Measurements from ENCODE around the gene SOD2.

GRCh38 chr6:159654483-159655098 lies 38.5 kb downstream of the SOD2 start:
- TF ChIP-seq CTCF (IDR thresholded peaks at IDR 0.05): peak; percentile 78
- no peak for TF ChIP-seq NRF1 (IDR thresholded peaks at IDR 0.05; ENCODE audit: low read depth, low read length)
- no peak for TF ChIP-seq TAF1 (IDR thresholded peaks at IDR 0.05; ENCODE audit: borderline replicate concordance, low read depth, low read length)
- TF ChIP-seq MAX (IDR thresholded peaks at IDR 0.05; ENCODE audit: low read depth): no peak
- TF ChIP-seq EZH2phosphoT487 (IDR thresholded peaks at IDR 0.05; ENCODE audit: borderline replicate concordance, low read depth): no peak
- no peak for TF ChIP-seq RXRA (IDR thresholded peaks at IDR 0.05; ENCODE audit: borderline replicate concordance, low read depth)
- TF ChIP-seq GATA2 (CRISPR knock-in tag; IDR thresholded peaks at IDR 0.05): no peak
- TF ChIP-seq USF1 (IDR thresholded peaks at IDR 0.05; ENCODE audit: borderline replicate concordance, low read depth): no peak
- TF ChIP-seq REST (IDR thresholded peaks at IDR 0.05; ENCODE audit: low read depth, low read length): no peak
- TF ChIP-seq TCF12 (IDR thresholded peaks at IDR 0.05): no peak
- no peak for TF ChIP-seq FOXM1 (IDR thresholded peaks at IDR 0.05; ENCODE audit: low read depth)
